ENCODE results near the gene NPC1.

GRCh38 chr18:23627321-23627720 is 41.0 kb upstream of the NPC1 start:
- TF ChIP-seq POLR2A (IDR thresholded peaks at IDR 0.05; ENCODE audit: low read depth, low read length): no peak
- no peak for TF ChIP-seq TAF1 (IDR thresholded peaks at IDR 0.05; ENCODE audit: low read depth, low read length)
- no peak for TF ChIP-seq POLR2AphosphoS5 (IDR thresholded peaks at IDR 0.05; ENCODE audit: low read depth, low read length)
- no peak for TF ChIP-seq SPI1 (IDR thresholded peaks at IDR 0.05; ENCODE audit: low read depth, low read length)
- no peak for TF ChIP-seq PAX5 (IDR thresholded peaks at IDR 0.05; ENCODE audit: insufficient read depth, low read length, severe bottlenecking)
- no peak for TF ChIP-seq POU2F2 (IDR thresholded peaks at IDR 0.05; ENCODE audit: low read depth, low read length)
